A549 (cell line): ENCODE data around the gene NR3C1.

Experiments
- BCL3 ChIP-seq: fragments of >200 bp; sonication (Bioruptor Twin); formaldehyde crosslinking; IDR thresholded peaks from 3 replicates; pipeline ENCODE4 v1.6.1; 2016
- CEBPB ChIP-seq, 2 experiments: fragments of >200 bp in 1 of 2; sonication (Bioruptor Twin) in 1 of 2; formaldehyde crosslinking in 1 of 2; IDR thresholded peaks; 2 replicates each; pipeline ENCODE4 v1.6.1; 2012 to 2016
- EP300 ChIP-seq, 2 experiments: fragments of >200 bp; sonication (Bioruptor Twin); formaldehyde crosslinking; IDR thresholded peaks; 2 replicates in 1 of 2; 3 replicates in 1 of 2; pipeline ENCODE4 v1.6.1; 2016 to 2017
- FOSL2 ChIP-seq, 2 experiments: fragments of 450-650 bp in 1 of 2; fragments of >200 bp in 1 of 2; sonication (Bioruptor Twin) in 1 of 2; formaldehyde crosslinking; IDR thresholded peaks; 2 replicates each; pipeline versions ENCODE4 v1.5.0 to v1.6.1; 2016 to 2020; ENCODE audit warnings: mild to moderate bottlenecking in 1 of 2, moderate library complexity in 1 of 2
- MAZ ChIP-seq: fragments of 150-350 bp; IDR thresholded peaks from 2 replicates; pipeline ENCODE4 v1.6.1; 2014; ENCODE audit warnings: antibody characterized with exemption, low read depth, low read length, borderline replicate concordance
- MYC ChIP-seq: IDR thresholded peaks from 2 replicates; pipeline ENCODE4 v1.6.1; 2012; ENCODE audit warnings: mild to moderate bottlenecking, inconsistent platforms, low read length, improper control_type of control experiment, borderline replicate concordance
- NR3C1 ChIP-seq: fragments of >200 bp; sonication (Bioruptor Twin); formaldehyde crosslinking; IDR thresholded peaks from 3 replicates; pipeline ENCODE4 v1.6.1; 2017
- POLR2AphosphoS2 ChIP-seq: conservative IDR thresholded peaks from 2 replicates; pipeline ENCODE4 v1.6.1; 2012; ENCODE audit warnings: low read length, improper control_type of control experiment, inconsistent platforms
- REST ChIP-seq: fragments of 200-600 bp; sonication (generic); IDR thresholded peaks from 2 replicates; pipeline ENCODE4 v1.6.1; 2016; ENCODE audit warnings: antibody characterized with exemption, mild to moderate bottlenecking, moderate library complexity
- RFX5 ChIP-seq: fragments of 450-650 bp; IDR thresholded peaks from 2 replicates; pipeline ENCODE4 v1.7.1; 2014; ENCODE audit warnings: antibody characterized with exemption, mild to moderate bottlenecking, moderate library complexity
- RNF2 ChIP-seq: fragments of 200-600 bp; sonication (generic); IDR thresholded peaks from 2 replicates; pipeline ENCODE4 v1.6.1; 2016; ENCODE audit warnings: low read depth, mild to moderate bottlenecking, antibody characterized with exemption, moderate library complexity, borderline replicate concordance
- TF ChIP-seq, protein P1 (sequence below): fragments of >200 bp; sonication (Bioruptor Twin); formaldehyde crosslinking; IDR thresholded peaks from 3 replicates; pipeline ENCODE4 v1.5.1; 2016

DNA sequence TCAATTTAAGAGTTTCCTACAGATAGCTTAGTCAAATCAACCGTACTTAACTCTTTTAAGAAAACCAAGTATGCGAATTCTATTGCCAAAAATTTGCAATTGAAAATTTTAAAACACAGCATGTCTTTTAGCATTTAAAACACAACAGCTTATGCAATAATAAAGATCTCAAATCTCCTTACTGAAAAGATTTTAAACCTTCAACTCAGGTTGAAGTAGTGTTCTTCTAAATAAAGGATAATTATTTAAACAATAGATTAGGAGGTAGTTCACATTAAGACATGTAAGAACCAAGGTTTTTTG lies 5.5 kb downstream of the NR3C1 start:
- no peak for TF ChIP-seq MYC
- no peak for TF ChIP-seq REST
- TF ChIP-seq, protein P1, sequence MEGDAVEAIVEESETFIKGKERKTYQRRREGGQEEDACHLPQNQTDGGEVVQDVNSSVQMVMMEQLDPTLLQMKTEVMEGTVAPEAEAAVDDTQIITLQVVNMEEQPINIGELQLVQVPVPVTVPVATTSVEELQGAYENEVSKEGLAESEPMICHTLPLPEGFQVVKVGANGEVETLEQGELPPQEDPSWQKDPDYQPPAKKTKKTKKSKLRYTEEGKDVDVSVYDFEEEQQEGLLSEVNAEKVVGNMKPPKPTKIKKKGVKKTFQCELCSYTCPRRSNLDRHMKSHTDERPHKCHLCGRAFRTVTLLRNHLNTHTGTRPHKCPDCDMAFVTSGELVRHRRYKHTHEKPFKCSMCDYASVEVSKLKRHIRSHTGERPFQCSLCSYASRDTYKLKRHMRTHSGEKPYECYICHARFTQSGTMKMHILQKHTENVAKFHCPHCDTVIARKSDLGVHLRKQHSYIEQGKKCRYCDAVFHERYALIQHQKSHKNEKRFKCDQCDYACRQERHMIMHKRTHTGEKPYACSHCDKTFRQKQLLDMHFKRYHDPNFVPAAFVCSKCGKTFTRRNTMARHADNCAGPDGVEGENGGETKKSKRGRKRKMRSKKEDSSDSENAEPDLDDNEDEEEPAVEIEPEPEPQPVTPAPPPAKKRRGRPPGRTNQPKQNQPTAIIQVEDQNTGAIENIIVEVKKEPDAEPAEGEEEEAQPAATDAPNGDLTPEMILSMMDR, result no peak
- no peak for TF ChIP-seq NR3C1
- no peak for TF ChIP-seq FOSL2 (IDR thresholded peaks at IDR 0.05)
- no peak for TF ChIP-seq FOSL2 (CRISPR knock-in tag; IDR thresholded peaks at IDR 0.05)
- no peak for TF ChIP-seq RNF2
- TF ChIP-seq RFX5, result no peak
- TF ChIP-seq EP300 (IDR thresholded peaks at IDR 0.05), result no peak
- TF ChIP-seq POLR2AphosphoS2, result no peak
- no peak for TF ChIP-seq MAZ
- TF ChIP-seq CEBPB (IDR thresholded peaks at IDR 0.05), result no peak
- no peak for TF ChIP-seq BCL3
